ENCODE measurements around the gene SSH3.

The SSH3 gene

GRCh38 chr11:67345920-67346819 lies 42.8 kb downstream of the SSH3 start:
- Histone ChIP-seq H3K36me3 (ENCODE audit: control insufficient read depth, insufficient read depth, low read length) (no peaks in the 10 kb centered on the region), H3K27me3 (ENCODE audit: control insufficient read depth, insufficient read depth, low read length) (no peaks in the 10 kb centered on the region), H3K4me3 (ENCODE audit: low read length) (no peak overlapping the region), H3K27ac (ENCODE audit: low read depth, low read length) (no peak overlapping the region), H3K9ac (ENCODE audit: low read length) (peak overlapping the region; percentile 10), H3K4me1 (ENCODE audit: control insufficient read depth, insufficient read depth, low read length) (no peaks in the 10 kb centered on the region)

DNA sequence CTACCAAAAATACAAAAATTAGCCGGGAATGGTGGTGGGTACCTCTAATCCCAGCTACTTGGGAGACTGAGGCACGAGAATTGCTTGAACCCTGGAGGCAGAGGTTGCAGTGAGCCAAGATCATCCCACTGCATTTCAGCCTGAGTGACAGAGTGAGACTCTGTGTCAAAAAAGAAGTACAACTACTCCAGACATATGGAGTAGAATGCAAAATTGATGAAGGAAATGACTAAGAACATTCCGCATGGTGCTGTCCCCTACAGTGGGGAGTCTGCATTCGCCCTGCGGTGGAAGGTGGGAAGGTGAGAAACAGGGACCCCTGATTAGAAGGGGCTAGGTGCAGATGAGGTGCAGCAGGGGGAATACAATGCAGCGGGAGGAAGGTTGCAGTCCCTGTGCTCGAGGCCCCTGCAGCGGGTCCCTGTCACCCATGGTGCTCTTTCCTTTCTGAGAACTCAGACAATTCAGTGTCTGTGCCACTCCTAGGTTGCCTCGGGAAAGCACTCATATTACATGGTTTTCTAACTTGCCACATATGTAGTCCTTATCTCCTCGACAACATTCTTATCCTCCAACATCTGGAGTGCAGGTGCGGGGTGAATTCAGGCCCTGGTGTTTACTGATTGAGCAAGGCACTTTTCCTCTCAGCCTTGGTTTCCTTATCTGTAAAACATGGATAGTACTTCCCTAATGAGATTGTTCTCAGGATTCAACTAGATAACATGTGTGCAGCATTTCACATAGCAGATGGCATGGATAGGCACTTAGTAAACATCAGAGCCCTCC lies 44.8 kb downstream of the SSH3 start:
- Histone ChIP-seq H3K27me3 (ENCODE audit: control insufficient read depth, insufficient read depth, low read length) (no peaks in the 10 kb centered on the region), H3K4me1 (ENCODE audit: control insufficient read depth, insufficient read depth, low read length) (peaks cover 8% of the 10 kb centered on the region), H3K9ac (ENCODE audit: low read length) (no peak overlapping the region), H3K27ac (ENCODE audit: low read depth, low read length) (no peak overlapping the region), H3K36me3 (ENCODE audit: control insufficient read depth, insufficient read depth, low read length) (peaks cover 5% of the 10 kb centered on the region), H3K4me3 (ENCODE audit: low read length) (no peak overlapping the region)

DNA sequence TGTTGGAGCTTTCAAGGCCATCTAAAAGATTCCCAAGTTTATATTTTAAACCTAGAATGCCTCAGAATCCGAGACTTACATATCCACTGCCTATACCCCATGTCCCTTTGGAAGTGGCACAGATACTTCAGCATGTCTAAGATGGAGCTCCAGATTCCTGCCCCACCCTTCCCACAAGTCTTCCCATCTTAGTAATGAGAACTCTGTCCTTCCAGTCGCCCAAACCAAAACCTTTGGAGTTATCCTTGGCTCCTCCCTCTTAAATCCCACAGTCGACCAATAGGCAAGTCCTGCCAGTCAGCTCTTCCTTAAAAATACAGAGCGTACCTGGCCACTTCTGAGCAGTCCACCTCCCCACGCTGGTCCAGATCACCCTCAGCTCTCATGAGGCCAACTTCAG lies 45.7 kb downstream of the SSH3 start:
- Histone ChIP-seq H3K36me3 (ENCODE audit: control insufficient read depth, insufficient read depth, low read length) (peaks cover 5% of the 10 kb centered on the region), H3K4me1 (ENCODE audit: control insufficient read depth, insufficient read depth, low read length) (peaks cover 11% of the 10 kb centered on the region), H3K9ac (ENCODE audit: low read length) (no peak overlapping the region), H3K27ac (ENCODE audit: low read depth, low read length) (no peak overlapping the region), H3K27me3 (ENCODE audit: control insufficient read depth, insufficient read depth, low read length) (no peaks in the 10 kb centered on the region), H3K4me3 (ENCODE audit: low read length) (no peak overlapping the region)

DNA sequence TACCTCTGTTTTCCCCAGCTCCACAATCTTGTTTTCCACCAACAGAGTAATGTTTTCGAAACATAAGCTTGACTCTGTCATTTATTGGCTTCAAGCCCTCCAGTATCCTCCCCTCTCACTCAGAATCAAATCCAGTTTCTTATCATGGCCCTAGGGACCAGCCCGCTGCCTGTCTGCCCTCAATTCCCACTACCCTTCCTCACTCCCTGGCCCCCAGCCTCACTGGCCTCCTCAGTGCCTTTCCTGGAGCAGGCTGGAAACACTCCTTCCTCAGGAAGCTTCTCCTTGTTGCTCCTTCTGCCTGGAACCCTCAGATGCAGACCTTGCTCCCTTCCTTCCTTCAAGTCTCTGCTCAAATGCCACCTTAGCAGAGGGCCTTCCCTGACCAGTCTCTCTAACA lies 46.1 kb downstream of the SSH3 start:
- Histone ChIP-seq H3K9ac (ENCODE audit: low read length) (no peak overlapping the region), H3K27me3 (ENCODE audit: control insufficient read depth, insufficient read depth, low read length) (no peaks in the 10 kb centered on the region), H3K4me3 (ENCODE audit: low read length) (no peak overlapping the region), H3K36me3 (ENCODE audit: control insufficient read depth, insufficient read depth, low read length) (peaks cover 5% of the 10 kb centered on the region), H3K4me1 (ENCODE audit: control insufficient read depth, insufficient read depth, low read length) (peaks cover 15% of the 10 kb centered on the region), H3K27ac (ENCODE audit: low read depth, low read length) (no peak overlapping the region)

DNA sequence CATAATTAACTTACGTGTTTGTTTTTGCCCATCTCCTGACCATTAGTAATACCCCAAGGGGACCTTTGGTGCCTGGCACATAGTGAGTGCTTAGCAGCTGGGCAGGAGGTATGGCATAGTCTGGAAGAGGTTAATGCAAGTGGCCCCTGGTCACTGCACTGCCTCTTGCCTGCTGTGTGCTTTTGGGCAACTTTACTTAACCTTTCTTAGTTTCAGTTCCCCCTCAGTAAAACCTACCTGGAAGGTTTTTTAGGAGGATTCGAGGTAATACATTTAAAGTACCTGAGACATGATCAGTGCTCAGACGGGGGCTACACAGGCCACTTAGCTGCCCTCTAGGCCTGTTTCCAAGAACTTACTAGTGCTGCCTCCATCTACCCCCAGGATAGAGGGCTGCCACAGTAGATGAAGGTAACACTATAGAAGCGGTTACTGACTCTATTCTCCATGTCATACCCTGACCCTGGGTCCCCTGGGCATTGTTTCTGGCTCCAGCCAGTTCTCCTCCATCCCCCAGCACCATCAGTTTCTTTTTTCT lies 46.7 kb downstream of the SSH3 start:
- Histone ChIP-seq H3K4me3 (ENCODE audit: low read length) (no peak overlapping the region), H3K27ac (ENCODE audit: low read depth, low read length) (no peak overlapping the region), H3K4me1 (ENCODE audit: control insufficient read depth, insufficient read depth, low read length) (peaks cover 21% of the 10 kb centered on the region), H3K9ac (ENCODE audit: low read length) (no peak overlapping the region), H3K36me3 (ENCODE audit: control insufficient read depth, insufficient read depth, low read length) (peaks cover 5% of the 10 kb centered on the region), H3K27me3 (ENCODE audit: control insufficient read depth, insufficient read depth, low read length) (no peaks in the 10 kb centered on the region)

- Histone ChIP-seq H3K36me3 (ENCODE audit: control insufficient read depth, insufficient read depth, low read length) (peaks cover 5% of the 10 kb centered on the region), H3K4me1 (ENCODE audit: control insufficient read depth, insufficient read depth, low read length) (peaks cover 30% of the 10 kb centered on the region), H3K27ac (ENCODE audit: low read depth, low read length) (peak overlapping the region; percentile 58), H3K9ac (ENCODE audit: low read length) (peak overlapping the region; percentile 39), H3K27me3 (ENCODE audit: control insufficient read depth, insufficient read depth, low read length) (no peaks in the 10 kb centered on the region), H3K4me3 (ENCODE audit: low read length) (peak overlapping the region; percentile 29)
These were observed 48.1 kb downstream of the SSH3 start for GRCh38 chr11:67351275-67352005.

DNA sequence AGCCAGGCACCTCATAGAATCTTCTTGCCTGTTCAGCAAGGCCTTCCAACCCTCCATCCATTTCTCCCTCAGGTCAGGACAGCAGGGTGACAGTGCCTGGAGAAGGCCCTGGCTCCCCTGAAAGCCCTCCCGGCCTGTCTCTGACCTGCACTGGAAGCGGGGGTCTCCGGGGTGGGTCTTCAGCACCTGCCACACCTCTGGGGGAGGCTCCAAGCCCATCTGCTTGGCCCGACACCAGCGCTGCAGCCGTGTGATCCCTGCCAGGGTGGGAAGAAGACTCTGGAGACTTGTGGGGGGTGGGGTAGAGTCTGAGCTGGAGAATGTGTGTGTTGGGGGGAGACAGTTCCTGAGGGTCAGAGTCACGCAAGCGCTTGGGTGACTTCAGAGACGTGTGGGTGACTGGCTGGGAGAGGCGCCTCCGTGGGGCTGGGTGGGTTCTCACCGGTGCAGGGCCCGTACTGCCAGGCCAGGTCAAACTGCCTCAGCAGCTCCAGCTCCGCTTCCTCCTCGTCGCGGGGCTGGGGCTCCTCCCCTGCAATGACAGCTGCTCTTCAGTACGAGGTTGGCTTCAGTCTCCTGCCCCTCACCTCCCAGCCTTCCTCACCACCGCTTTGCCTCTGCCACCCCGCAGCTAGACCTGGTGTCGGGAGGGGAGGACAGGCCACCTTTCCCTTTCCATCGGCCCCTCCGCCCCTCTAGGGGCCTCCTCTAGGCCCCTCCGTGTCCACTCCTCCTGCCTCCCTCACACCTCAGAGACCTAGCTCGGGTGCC lies 49.4 kb downstream of the SSH3 start:
- peak overlapping the region; percentile 92 for H3K4me3 ChIP-seq (ENCODE audit: low read length)
- peaks cover 5% of the 10 kb centered on the region for H3K36me3 ChIP-seq (ENCODE audit: control insufficient read depth, insufficient read depth, low read length)
- H3K27ac ChIP-seq (ENCODE audit: low read depth, low read length) = peak overlapping the region; percentile 98
- H3K4me1 ChIP-seq (ENCODE audit: control insufficient read depth, insufficient read depth, low read length) = peaks cover 30% of the 10 kb centered on the region
- H3K27me3 ChIP-seq (ENCODE audit: control insufficient read depth, insufficient read depth, low read length) = no peaks in the 10 kb centered on the region
- H3K9ac ChIP-seq (ENCODE audit: low read length) = peak overlapping the region; percentile 84

GRCh38 chr11:67353317-67354074 lies 50.2 kb downstream of the SSH3 start, which contains the start of gene POLD4:
TSS of gene POLD4 (minus strand) at chr11:67353546. CDS start at chr11:67353399, 147 bp downstream.
- H3K27ac ChIP-seq (ENCODE audit: low read depth, low read length) = peak within 1 kb of the TSS; percentile 98
- H3K36me3 ChIP-seq (ENCODE audit: control insufficient read depth, insufficient read depth, low read length) = peaks cover 5% of the 10 kb centered on the region
- H3K9ac ChIP-seq (ENCODE audit: low read length) = peak within 1 kb of the TSS; percentile 84
- H3K4me1 ChIP-seq (ENCODE audit: control insufficient read depth, insufficient read depth, low read length) = peaks cover 37% of the 10 kb centered on the region
- H3K4me3 ChIP-seq (ENCODE audit: low read length) = peak within 1 kb of the TSS; percentile 92
- H3K27me3 ChIP-seq (ENCODE audit: control insufficient read depth, insufficient read depth, low read length) = no peaks in the 10 kb centered on the region

GRCh38 chr11:67354075-67355022 lies 51.0 kb downstream of the SSH3 start:
- H3K27ac ChIP-seq (ENCODE audit: low read depth, low read length) = peak overlapping the region; percentile 98
- H3K36me3 ChIP-seq (ENCODE audit: control insufficient read depth, insufficient read depth, low read length) = peaks cover 5% of the 10 kb centered on the region
- peak overlapping the region; percentile 59 for H3K4me3 ChIP-seq (ENCODE audit: low read length)
- H3K27me3 ChIP-seq (ENCODE audit: control insufficient read depth, insufficient read depth, low read length) = no peaks in the 10 kb centered on the region
- peaks cover 37% of the 10 kb centered on the region for H3K4me1 ChIP-seq (ENCODE audit: control insufficient read depth, insufficient read depth, low read length)
- H3K9ac ChIP-seq (ENCODE audit: low read length) = peak overlapping the region; percentile 84

DNA sequence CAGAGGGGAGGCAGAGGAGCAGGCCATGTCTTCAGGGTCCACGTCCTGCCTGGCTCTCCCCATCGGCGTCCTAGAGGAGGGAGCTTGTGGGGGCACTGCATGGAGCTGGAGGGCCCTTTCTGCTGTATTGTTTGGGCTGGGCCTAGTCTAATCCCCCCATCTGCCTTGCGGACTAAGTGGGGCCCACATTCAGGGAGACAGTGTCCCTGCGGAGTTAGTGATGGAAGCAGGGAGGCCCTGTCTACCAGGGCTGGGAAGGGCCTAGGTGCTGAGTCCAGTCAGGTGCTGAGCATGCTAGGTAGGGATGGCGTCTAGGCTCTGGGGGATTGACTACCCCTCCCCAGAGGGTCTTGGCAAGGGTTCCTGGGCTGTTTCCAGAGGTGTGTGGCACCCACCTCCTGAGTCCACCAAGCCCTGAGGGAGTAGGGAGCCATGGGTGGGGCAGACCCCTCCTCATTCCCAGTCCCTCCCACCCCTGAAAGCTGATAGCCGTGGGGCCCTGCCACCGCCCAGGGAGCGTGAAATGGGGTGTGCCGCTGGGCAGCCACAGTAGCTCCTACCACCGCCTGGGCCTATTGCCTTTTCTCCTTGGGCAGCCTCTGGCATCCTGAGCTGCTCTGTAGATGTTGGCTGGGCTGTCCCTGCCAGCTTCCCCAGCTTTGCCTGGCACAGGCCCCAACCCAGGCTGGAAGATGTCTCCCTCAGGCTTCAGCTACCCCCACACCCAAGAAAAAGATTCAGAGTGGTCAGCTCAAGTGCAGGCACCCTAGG lies 51.9 kb downstream of the SSH3 start:
- Histone ChIP-seq H3K4me1 (ENCODE audit: control insufficient read depth, insufficient read depth, low read length) (peaks cover 37% of the 10 kb centered on the region), H3K36me3 (ENCODE audit: control insufficient read depth, insufficient read depth, low read length) (peaks cover 5% of the 10 kb centered on the region), H3K27me3 (ENCODE audit: control insufficient read depth, insufficient read depth, low read length) (no peaks in the 10 kb centered on the region), H3K27ac (ENCODE audit: low read depth, low read length) (peak overlapping the region; percentile 98), H3K4me3 (ENCODE audit: low read length) (peak overlapping the region; percentile 29), H3K9ac (ENCODE audit: low read length) (peak overlapping the region; percentile 19)
